ENCODE data around the gene BRIP1.

GRCh38 chr17:61638087-61638486, 225.2 kb downstream of the BRIP1 start:
- TF ChIP-seq, protein P1, sequence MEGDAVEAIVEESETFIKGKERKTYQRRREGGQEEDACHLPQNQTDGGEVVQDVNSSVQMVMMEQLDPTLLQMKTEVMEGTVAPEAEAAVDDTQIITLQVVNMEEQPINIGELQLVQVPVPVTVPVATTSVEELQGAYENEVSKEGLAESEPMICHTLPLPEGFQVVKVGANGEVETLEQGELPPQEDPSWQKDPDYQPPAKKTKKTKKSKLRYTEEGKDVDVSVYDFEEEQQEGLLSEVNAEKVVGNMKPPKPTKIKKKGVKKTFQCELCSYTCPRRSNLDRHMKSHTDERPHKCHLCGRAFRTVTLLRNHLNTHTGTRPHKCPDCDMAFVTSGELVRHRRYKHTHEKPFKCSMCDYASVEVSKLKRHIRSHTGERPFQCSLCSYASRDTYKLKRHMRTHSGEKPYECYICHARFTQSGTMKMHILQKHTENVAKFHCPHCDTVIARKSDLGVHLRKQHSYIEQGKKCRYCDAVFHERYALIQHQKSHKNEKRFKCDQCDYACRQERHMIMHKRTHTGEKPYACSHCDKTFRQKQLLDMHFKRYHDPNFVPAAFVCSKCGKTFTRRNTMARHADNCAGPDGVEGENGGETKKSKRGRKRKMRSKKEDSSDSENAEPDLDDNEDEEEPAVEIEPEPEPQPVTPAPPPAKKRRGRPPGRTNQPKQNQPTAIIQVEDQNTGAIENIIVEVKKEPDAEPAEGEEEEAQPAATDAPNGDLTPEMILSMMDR (IDR thresholded peaks at IDR 0.05) = no peak
- TF ChIP-seq EZH2 (IDR thresholded peaks at IDR 0.05) = no peak
- TF ChIP-seq EZH2phosphoT487 (IDR thresholded peaks at IDR 0.05) = no peak
